ENCODE results near the gene MRAP2. TPM values are rescaled to one million over a fixed set of nuclear protein-coding genes. Genes with fewer than 3 reads are reported as not detected.
"Not testable (repeated sequence)": the region's sequence is repeated elsewhere in the genome, so short reads cannot be mapped to it uniquely, and the experiment has no call there.

Gene MRAP2
- polyA plus RNA-seq, 3 donors: not detected

GRCh38 chr6:84066536-84066935, 33.0 kb downstream of the MRAP2 start:
- TF ChIP-seq CTCF (IDR thresholded peaks at IDR 0.05): no peak
- H4K20me1 ChIP-seq (ENCODE audit: insufficient read depth, low read length): no peaks in the 10 kb centered on the region
- Mint-ChIP-seq H3K27ac (no peak overlapping the region), H3K4me3 (no peak overlapping the region), H3K36me3 (no peaks in the 10 kb centered on the region), H3K4me1 (no peaks in the 10 kb centered on the region), H3K9me3 (peaks cover 5 to 11% (median 8%) of the 10 kb centered on the region in 7 donors), H3K27me3 (ENCODE audit: low read depth in 3 of 3) (peaks cover 2 to 4% (median 4%) of the 10 kb centered on the region in 3 donors)
- H3K4me1 ChIP-seq (ENCODE audit: control insufficient read depth in 1 of 2, insufficient read depth in 2 of 2, low read length in 2 of 2): no peaks in the 10 kb centered on the region
- H3K27ac ChIP-seq (ENCODE audit: low read depth in 1 of 2, low read length in 2 of 2): no peak overlapping the region
- H3K4me3 ChIP-seq (replicated peaks in 1 of 3; ENCODE audit: low read depth in 2 of 3, low read length in 3 of 3): no peak overlapping the region
- H3K79me2 ChIP-seq (ENCODE audit: insufficient read depth, low read length): no peaks in the 10 kb centered on the region
- H2AFZ ChIP-seq (ENCODE audit: insufficient read depth, low read depth, low read length, poor library complexity, severe bottlenecking): no peak overlapping the region
- WGBS (ENCODE audit: insufficient coverage): no CpG with 5 or more reads among the region's 3 CpGs
- peaks cover 0 to 4% of the 10 kb centered on the region in 2 donors for H3K9me3 ChIP-seq (replicated peaks in 1 of 2; ENCODE audit: control insufficient read depth in 1 of 2, insufficient read depth in 1 of 2, low read length in 2 of 2)
- no peaks in the 10 kb centered on the region for H3K27me3 ChIP-seq (ENCODE audit: control insufficient read depth in 2 of 2, insufficient read depth in 2 of 2, low read length in 2 of 2)
- no peak overlapping the region for H3K4me2 ChIP-seq (replicated peaks; ENCODE audit: extremely low read depth, low read length, poor library complexity, severe bottlenecking)
- no peak overlapping the region for H3K9ac ChIP-seq (ENCODE audit: insufficient read depth, low read length, poor library complexity, severe bottlenecking)
- no peak for DNase-seq
- intact Hi-C loops (cut with micrococcal nuclease): no loop called here
- no peaks in the 10 kb centered on the region for H3K36me3 ChIP-seq (replicated peaks in 1 of 2; ENCODE audit: control insufficient read depth in 1 of 2, insufficient read depth in 2 of 2, low read length in 2 of 2)

GRCh38 chr6:84068873-84069272, 35.3 kb downstream of the MRAP2 start:
- H4K20me1 ChIP-seq (ENCODE audit: insufficient read depth, low read length); H3K27me3 ChIP-seq (ENCODE audit: control insufficient read depth in 2 of 2, insufficient read depth in 2 of 2, low read length in 2 of 2); H2AFZ ChIP-seq (ENCODE audit: insufficient read depth, low read depth, low read length, poor library complexity, severe bottlenecking); H3K4me3 ChIP-seq (replicated peaks in 1 of 3; ENCODE audit: low read depth in 2 of 3, low read length in 3 of 3); H3K27ac Mint-ChIP-seq; H3K36me3 Mint-ChIP-seq; H3K4me2 ChIP-seq (replicated peaks; ENCODE audit: extremely low read depth, low read length, poor library complexity, severe bottlenecking); H3K79me2 ChIP-seq (ENCODE audit: insufficient read depth, low read length); DNase-seq; H3K27me3 Mint-ChIP-seq (ENCODE audit: low read depth in 3 of 3); H3K36me3 ChIP-seq (replicated peaks in 1 of 2; ENCODE audit: control insufficient read depth in 1 of 2, insufficient read depth in 2 of 2, low read length in 2 of 2); intact Hi-C loops (cut with micrococcal nuclease); H3K4me3 Mint-ChIP-seq; H3K4me1 ChIP-seq (ENCODE audit: control insufficient read depth in 1 of 2, insufficient read depth in 2 of 2, low read length in 2 of 2); H3K9ac ChIP-seq (ENCODE audit: insufficient read depth, low read length, poor library complexity, severe bottlenecking); H3K27ac ChIP-seq (ENCODE audit: low read depth in 1 of 2, low read length in 2 of 2); H3K4me1 Mint-ChIP-seq: not testable (repeated sequence)
- 78% methylated on average over 3 of the region's 5 CpGs for WGBS (ENCODE audit: insufficient coverage)
- H3K9me3 ChIP-seq (replicated peaks in 1 of 2; ENCODE audit: control insufficient read depth in 1 of 2, insufficient read depth in 1 of 2, low read length in 2 of 2): peaks cover 0 to 16% of the 10 kb centered on the region in 2 donors
- H3K9me3 Mint-ChIP-seq: peaks cover 12 to 23% (median 18%) of the 10 kb centered on the region in 7 donors

All from CD14-positive monocyte (primary cell).